Panc1 (cell line): Measurements from ENCODE around the gene TSC2. TPM values are rescaled to one million over a fixed set of nuclear protein-coding genes. Genes with fewer than 3 reads are reported as not detected.

Experiments
- ATAC-seq: fragments of 200-7000 bp; cut with Tn5 transposase; 2 replicates; pipeline ENCODE4 v1.9.1; 2020; ENCODE audit warnings: mild to moderate bottlenecking, moderate library complexity
- BruUV-seq: library from RNA; stranded (reverse); fragments of 400-500 nt; replicated peaks from 2 replicates; lab custom pipeline; 2021; lab: Mats Ljungman, UMichigan
- CTCF ChIA-PET: fragments of 300-600 bp; sonication (Branson Sonifier 250); formaldehyde crosslinking; loops from one replicate; lab custom pipeline; 2022; ENCODE audit warnings: antibody characterized with exemption; lab: Charles Lee
- POLR2A ChIA-PET: fragments of 300-600 bp; sonication (Branson Sonifier 250); formaldehyde crosslinking; loops from one replicate; lab custom pipeline; 2022; ENCODE audit warnings: antibody characterized with exemption; lab: Charles Lee
- DNase-seq: peaks from one replicate; pipeline ENCODE4 v3.0.0-alpha.2; 2010; ENCODE audit warnings: low read depth, low spot score
- H3K27ac ChIP-seq: 2 replicates; pipeline ENCODE4 v1.5.1; 2011; ENCODE audit warnings: mild to moderate bottlenecking, low read length, inconsistent platforms
- H3K27me3 ChIP-seq: fragments of 200-500 bp; sonication (Bioruptor generic); 2 replicates; pipeline ENCODE4 v1.6.0; 2014; ENCODE audit warnings: low read length, inconsistent platforms; ENCODE audit not compliant: control insufficient read depth, insufficient read depth
- H3K36me3 ChIP-seq: fragments of 200-500 bp; sonication (Bioruptor generic); 2 replicates; pipeline ENCODE4 v1.5.1; 2014; ENCODE audit warnings: inconsistent platforms, mild to moderate bottlenecking, low read length, moderate library complexity; ENCODE audit not compliant: control insufficient read depth, insufficient read depth
- H3K4me1 ChIP-seq: 2 replicates; pipeline ENCODE4 v1.5.1; 2011; ENCODE audit warnings: inconsistent platforms, mild to moderate bottlenecking, low read length, moderate library complexity; ENCODE audit not compliant: control insufficient read depth, insufficient read depth
- H3K4me3 ChIP-seq, 2 experiments: 2 replicates each; pipeline ENCODE4 v1.5.1; 2011 to 2012; ENCODE audit warnings: low read depth in 2 of 2, low read length in 2 of 2, mild to moderate bottlenecking in 2 of 2, inconsistent platforms in 1 of 2, moderate library complexity in 1 of 2
- H3K9me3 ChIP-seq: fragments of 200-500 bp; sonication (Bioruptor generic); 2 replicates; pipeline ENCODE4 v1.5.1; 2014; ENCODE audit warnings: low read depth, mild to moderate bottlenecking, inconsistent platforms, low read length, moderate library complexity; ENCODE audit not compliant: control insufficient read depth, insufficient read depth
- CTCF ChIP-seq: fragments of 450-650 bp; IDR thresholded peaks from 2 replicates; pipeline ENCODE4 v1.5.1; 2017; ENCODE audit warnings: mild to moderate bottlenecking
- POLR2AphosphoS5 ChIP-seq: IDR thresholded peaks from 2 replicates; pipeline ENCODE4 v1.6.1; 2012; ENCODE audit warnings: mild to moderate bottlenecking, low read depth, low read length, moderate library complexity
- SIN3A ChIP-seq: IDR thresholded peaks from 2 replicates; pipeline ENCODE4 v1.6.1; 2012; ENCODE audit warnings: low read depth, mild to moderate bottlenecking, low read length, moderate library complexity, borderline replicate concordance; ENCODE audit not compliant: insufficient read depth
- TCF7L2 ChIP-seq: IDR thresholded peaks from 2 replicates; pipeline ENCODE4 v1.6.1; 2011; ENCODE audit warnings: mild to moderate bottlenecking, low read depth, low read length, inconsistent platforms
- in situ Hi-C: cut with HindIII; loops from 2 replicates; pipeline ENCODE4 v1.10.0; 2016; ENCODE audit warnings: low sequenced_read_pairs, low pct_unique_long_range_greater_than_20kb
- intact Hi-C: fragments of 100-400 bp; cut with micrococcal nuclease; formaldehyde crosslinking; loops from one replicate; pipeline ENCODE4 v1.10.0; 2022; ENCODE audit not compliant: unreplicated experiment
- total RNA-seq: library from RNA; stranded (reverse); gene quantifications from one replicate; pipeline ENCODE4 v1.2.1, GENCODE V29; 2021; ENCODE audit not compliant: unreplicated experiment
- TF ChIP-seq, protein P1 (sequence below), 2 experiments: IDR thresholded peaks; 2 replicates each; pipeline ENCODE4 v1.6.1; 2011 to 2012; ENCODE audit warnings: low read depth in 2 of 2, control low read depth in 1 of 2, low read length in 1 of 2, mild to moderate bottlenecking in 1 of 2, moderate library complexity in 1 of 2; ENCODE audit not compliant: insufficient read depth in 1 of 2

The TSC2 gene
- total RNA-seq, 1 experiment from 2014 or later: 115 TPM

- ChIA-PET CTCF (no interaction called here), POLR2A (no interaction called here)
- no peaks in the 10 kb centered on the region for H3K9me3 ChIP-seq
- in situ Hi-C loops: no loop called here
- H3K27ac ChIP-seq: no peak overlapping the region
- no TSS peak for BruUV-seq
- H3K4me3 ChIP-seq: no peak overlapping the region
- intact Hi-C loops: no loop called here
- peaks cover 6% of the 10 kb centered on the region; the same call in 1 of the 2 replicates for H3K36me3 ChIP-seq
- H3K27me3 ChIP-seq: no peaks in the 10 kb centered on the region
- H3K4me1 ChIP-seq: peaks cover 2% of the 10 kb centered on the region
- DNase-seq (no peak), ATAC-seq (no peak)
- TF ChIP-seq TCF7L2 (no peak), CTCF (no peak), POLR2AphosphoS5 (no peak), SIN3A (no peak)
- TF ChIP-seq, protein P1, sequence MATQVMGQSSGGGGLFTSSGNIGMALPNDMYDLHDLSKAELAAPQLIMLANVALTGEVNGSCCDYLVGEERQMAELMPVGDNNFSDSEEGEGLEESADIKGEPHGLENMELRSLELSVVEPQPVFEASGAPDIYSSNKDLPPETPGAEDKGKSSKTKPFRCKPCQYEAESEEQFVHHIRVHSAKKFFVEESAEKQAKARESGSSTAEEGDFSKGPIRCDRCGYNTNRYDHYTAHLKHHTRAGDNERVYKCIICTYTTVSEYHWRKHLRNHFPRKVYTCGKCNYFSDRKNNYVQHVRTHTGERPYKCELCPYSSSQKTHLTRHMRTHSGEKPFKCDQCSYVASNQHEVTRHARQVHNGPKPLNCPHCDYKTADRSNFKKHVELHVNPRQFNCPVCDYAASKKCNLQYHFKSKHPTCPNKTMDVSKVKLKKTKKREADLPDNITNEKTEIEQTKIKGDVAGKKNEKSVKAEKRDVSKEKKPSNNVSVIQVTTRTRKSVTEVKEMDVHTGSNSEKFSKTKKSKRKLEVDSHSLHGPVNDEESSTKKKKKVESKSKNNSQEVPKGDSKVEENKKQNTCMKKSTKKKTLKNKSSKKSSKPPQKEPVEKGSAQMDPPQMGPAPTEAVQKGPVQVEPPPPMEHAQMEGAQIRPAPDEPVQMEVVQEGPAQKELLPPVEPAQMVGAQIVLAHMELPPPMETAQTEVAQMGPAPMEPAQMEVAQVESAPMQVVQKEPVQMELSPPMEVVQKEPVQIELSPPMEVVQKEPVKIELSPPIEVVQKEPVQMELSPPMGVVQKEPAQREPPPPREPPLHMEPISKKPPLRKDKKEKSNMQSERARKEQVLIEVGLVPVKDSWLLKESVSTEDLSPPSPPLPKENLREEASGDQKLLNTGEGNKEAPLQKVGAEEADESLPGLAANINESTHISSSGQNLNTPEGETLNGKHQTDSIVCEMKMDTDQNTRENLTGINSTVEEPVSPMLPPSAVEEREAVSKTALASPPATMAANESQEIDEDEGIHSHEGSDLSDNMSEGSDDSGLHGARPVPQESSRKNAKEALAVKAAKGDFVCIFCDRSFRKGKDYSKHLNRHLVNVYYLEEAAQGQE (IDR thresholded peaks at IDR 0.05; ENCODE audit: insufficient read depth in 1 of 2, low read depth in 2 of 2, low read length in 1 of 2): no peak
Measured at GRCh38 chr16:1998852-1999801, 48.7 kb upstream of the TSC2 start.

GRCh38 chr16:1999866-2000514, 47.8 kb upstream of the TSC2 start:
- DNase-seq: no peak
- intact Hi-C loops: no loop called here
- H3K9me3 ChIP-seq: no peaks in the 10 kb centered on the region

More at GRCh38 chr16:1999866-2000514, 47.8 kb upstream of the TSC2 start:
- Histone ChIP-seq H3K27ac (no peak overlapping the region), H3K4me1 (peaks cover 11% of the 10 kb centered on the region), H3K27me3 (no peaks in the 10 kb centered on the region), H3K4me3 (no peak overlapping the region), H3K36me3 (peaks cover 6% of the 10 kb centered on the region; the same call in 1 of the 2 replicates)
- POLR2A ChIA-PET: no interaction called here
- no TSS peak for BruUV-seq
- CTCF ChIA-PET: no interaction called here
- TF ChIP-seq TCF7L2 (no peak), CTCF (no peak), POLR2AphosphoS5 (no peak), SIN3A (no peak)
- TF ChIP-seq, protein P1 (IDR thresholded peaks at IDR 0.05; ENCODE audit: insufficient read depth in 1 of 2, low read depth in 2 of 2, low read length in 1 of 2): no peak
- in situ Hi-C loops: no loop called here
- ATAC-seq: no peak
